H1 (cell line): ENCODE data around the gene PFDN1. TPM values are rescaled to one million over a fixed set of nuclear protein-coding genes. Genes with fewer than 3 reads are reported as not detected.

Experiments
- CTCF ChIA-PET: fragments of 300-600 bp; sonication (Branson Sonifier 250); formaldehyde crosslinking; loops from one replicate; lab custom pipeline; 2021; ENCODE audit not compliant: partially characterized antibody; lab: Charles Lee
- POLR2A ChIA-PET: fragments of 300-600 bp; sonication (Branson Sonifier 250); formaldehyde crosslinking; loops from one replicate; lab custom pipeline; 2021; ENCODE audit warnings: inconsistent platforms; ENCODE audit not compliant: partially characterized antibody; lab: Charles Lee
- DNase-seq, 2 experiments: peaks; one replicate each; pipeline versions ENCODE4 v3.0.0 to v3.0.0-alpha.2; 2010 to 2022; ENCODE audit warnings: low spot score in 2 of 2, low read depth in 1 of 2, mixed read lengths in 1 of 2
- FAIRE-seq: peaks from 2 replicates; lab custom pipeline; 2011; peaks lifted over from hg19 to GRCh38; lab: Jason Lieb, UNC
- H2AFZ ChIP-seq: 2 replicates; pipeline ENCODE4 v1.8.1; 2012; ENCODE audit warnings: low read length, inconsistent platforms
- H2AK5ac ChIP-seq: 2 replicates; pipeline ENCODE4 v1.6.1; 2013; ENCODE audit warnings: low read depth, low read length
- H2BK120ac ChIP-seq: replicated peaks from 2 replicates; pipeline ENCODE3; 2013; ENCODE audit warnings: low read depth, low read length, inconsistent platforms
- H2BK12ac ChIP-seq: 2 replicates; pipeline ENCODE4 v1.6.1; 2013; ENCODE audit warnings: low read depth, low read length
- H2BK15ac ChIP-seq: 2 replicates; pipeline ENCODE4 v1.6.1; 2013; ENCODE audit warnings: low read length
- H2BK20ac ChIP-seq: 2 replicates; pipeline ENCODE4 v1.6.1; 2013; ENCODE audit warnings: low read length
- H2BK5ac ChIP-seq: 2 replicates; pipeline ENCODE4 v1.6.1; 2013; ENCODE audit warnings: low read depth, low read length
- H3K14ac ChIP-seq: 2 replicates; pipeline ENCODE4 v1.6.1; 2013; ENCODE audit warnings: inconsistent platforms; ENCODE audit not compliant: insufficient read length
- H3K18ac ChIP-seq: 2 replicates; pipeline ENCODE4 v1.6.1; 2013; ENCODE audit warnings: low read length; ENCODE audit errors: extremely low read depth
- H3K23ac ChIP-seq: 2 replicates; pipeline ENCODE4 v1.6.1; 2013; ENCODE audit warnings: inconsistent platforms; ENCODE audit not compliant: insufficient read length
- H3K23me2 ChIP-seq: 2 replicates; pipeline ENCODE4 v1.6.1; 2013; ENCODE audit warnings: low read depth, low read length
- H3K27ac ChIP-seq: 2 replicates; pipeline ENCODE4 v1.6.1; 2011; ENCODE audit warnings: low read depth, low read length, inconsistent platforms
- H3K27me3 ChIP-seq, 4 experiments: replicated peaks in 1 of 4; 1 replicate in 1 of 4; 2 replicates in 3 of 4; pipeline versions ENCODE4 v1.6.1 to v1.8.1; 2011 to 2013; ENCODE audit warnings: low read length in 3 of 4, mild to moderate bottlenecking in 3 of 4, inconsistent platforms in 2 of 4, mixed read lengths in 2 of 4, moderate library complexity in 1 of 4; ENCODE audit not compliant: control insufficient read depth in 3 of 4, insufficient read depth in 3 of 4; ENCODE audit errors: extremely low read depth in 1 of 4
- H3K36me3 ChIP-seq, 4 experiments: 2 replicates each; pipeline versions ENCODE4 v1.6.1 to v1.8.1; 2011 to 2013; ENCODE audit warnings: mild to moderate bottlenecking in 4 of 4, low read length in 3 of 4, moderate library complexity in 2 of 4, control low read depth in 1 of 4, inconsistent platforms in 1 of 4; ENCODE audit not compliant: insufficient read depth in 4 of 4, control insufficient read depth in 2 of 4
- H3K4ac ChIP-seq: replicated peaks from 2 replicates; pipeline ENCODE3; 2013; ENCODE audit warnings: low read length, low read depth, mixed read lengths, inconsistent platforms; ENCODE audit not compliant: insufficient read length
- H3K4me1 ChIP-seq, 4 experiments: replicated peaks in 1 of 4; 1 replicate in 1 of 4; 2 replicates in 3 of 4; pipeline versions ENCODE4 v1.6.1 to v1.8.1; 2011 to 2013; ENCODE audit warnings: low read length in 3 of 4, inconsistent platforms in 2 of 4, mixed read lengths in 1 of 4; ENCODE audit not compliant: insufficient read depth in 4 of 4, control insufficient read depth in 3 of 4
- H3K4me2 ChIP-seq, 2 experiments: 2 replicates each; pipeline versions ENCODE4 v1.6.1 to v1.8.1; 2011 to 2013; ENCODE audit warnings: low read depth in 2 of 2, low read length in 2 of 2, control low read depth in 1 of 2, inconsistent platforms in 1 of 2, mild to moderate bottlenecking in 1 of 2; ENCODE audit not compliant: insufficient read depth in 1 of 2
- H3K4me3 ChIP-seq, 4 experiments: fragments of 200-600, 300-600 bp in 1 of 4; sonication (generic), shearing (Covaris generic), sonication (Bioruptor Twin) in 1 of 4; 2 replicates each; pipeline versions ENCODE4 v1.5.1 to v1.8.1; 2011 to 2016; ENCODE audit warnings: low read length in 4 of 4, low read depth in 3 of 4, control low read depth in 2 of 4, inconsistent platforms in 2 of 4, mild to moderate bottlenecking in 2 of 4, mixed read lengths in 1 of 4, moderate library complexity in 1 of 4; ENCODE audit not compliant: insufficient read depth in 2 of 4; ENCODE audit errors: extremely low read depth in 1 of 4
- H3K56ac ChIP-seq: replicated peaks from 2 replicates; pipeline ENCODE3; 2013; ENCODE audit warnings: low read depth, mild to moderate bottlenecking, mixed read lengths, low read length, inconsistent platforms; ENCODE audit not compliant: insufficient read length
- H3K79me1 ChIP-seq: 2 replicates; pipeline ENCODE4 v1.6.1; 2013; ENCODE audit warnings: low read depth, low read length, control low read depth
- H3K79me2 ChIP-seq, 2 experiments: 2 replicates each; pipeline versions ENCODE4 v1.6.1 to v1.8.1; 2012 to 2013; ENCODE audit warnings: low read length in 2 of 2, mild to moderate bottlenecking in 2 of 2, inconsistent platforms in 1 of 2; ENCODE audit not compliant: insufficient read depth in 2 of 2, control insufficient read depth in 1 of 2
- H3K9ac ChIP-seq, 4 experiments: replicated peaks in 1 of 4; 1 replicate in 1 of 4; 2 replicates in 3 of 4; pipeline versions ENCODE4 v1.6.1 to v1.8.1; 2011 to 2013; ENCODE audit warnings: low read depth in 3 of 4, low read length in 3 of 4, control low read depth in 2 of 4, mild to moderate bottlenecking in 2 of 4, moderate library complexity in 2 of 4, inconsistent platforms in 1 of 4; ENCODE audit errors: extremely low read depth in 1 of 4
- H3K9me3 ChIP-seq, 2 experiments: 2 replicates each; pipeline versions ENCODE4 v1.6.1 to v1.8.1; 2012 to 2013; ENCODE audit warnings: mild to moderate bottlenecking in 2 of 2, moderate library complexity in 2 of 2, control low read depth in 1 of 2, inconsistent platforms in 1 of 2, low read depth in 1 of 2, low read length in 1 of 2, mixed read lengths in 1 of 2; ENCODE audit not compliant: insufficient read depth in 2 of 2
- H4K20me1 ChIP-seq, 2 experiments: replicated peaks in 1 of 2; 2 replicates each; pipeline versions ENCODE3 to v1.8.1; 2011 to 2013; ENCODE audit warnings: inconsistent platforms in 2 of 2, low read length in 2 of 2, mild to moderate bottlenecking in 1 of 2; ENCODE audit not compliant: insufficient read depth in 2 of 2, control insufficient read depth in 1 of 2
- H4K5ac ChIP-seq: 2 replicates; pipeline ENCODE4 v1.6.1; 2013; ENCODE audit warnings: low read length, low read depth, mixed read lengths, inconsistent platforms; ENCODE audit not compliant: insufficient read length
- H4K8ac ChIP-seq: 2 replicates; pipeline ENCODE4 v1.8.0; 2013; ENCODE audit warnings: mild to moderate bottlenecking, moderate library complexity, low read length, inconsistent platforms; ENCODE audit not compliant: insufficient read depth; ENCODE audit errors: extremely low read depth
- H4K91ac ChIP-seq: replicated peaks from 2 replicates; pipeline ENCODE3; 2013; ENCODE audit warnings: low read length, mixed read lengths, inconsistent platforms; ENCODE audit not compliant: insufficient read length
- CTBP2 ChIP-seq: IDR thresholded peaks from 2 replicates; pipeline ENCODE4 v1.7.0; 2011; ENCODE audit warnings: borderline replicate concordance, mild to moderate bottlenecking, moderate library complexity, mixed read lengths, low read length; ENCODE audit not compliant: insufficient read depth, insufficient read length
- CTCF ChIP-seq, 3 experiments: IDR thresholded peaks; 1 replicate in 2 of 3; 2 replicates in 1 of 3; pipeline versions ENCODE4 v1.5.1 to v1.6.1; 2011; ENCODE audit warnings: low read length in 3 of 3, mild to moderate bottlenecking in 3 of 3, inconsistent platforms in 2 of 3, low read depth in 1 of 3, moderate library complexity in 1 of 3; ENCODE audit not compliant: insufficient read depth in 1 of 3; ENCODE audit errors: control extremely low read depth in 1 of 3
- EGR1 ChIP-seq: IDR thresholded peaks from 2 replicates; pipeline ENCODE4 v1.6.1; 2011; ENCODE audit warnings: low read depth, low read length, borderline replicate concordance
- JUND ChIP-seq: IDR thresholded peaks from 2 replicates; pipeline ENCODE4 v1.6.1; 2011; ENCODE audit warnings: mild to moderate bottlenecking, improper control_type of control experiment, low read length
- KDM4A ChIP-seq: IDR thresholded peaks from one replicate; pipeline ENCODE4 v1.7.1; 2012; ENCODE audit warnings: low read depth, mild to moderate bottlenecking, moderate library complexity, low read length, inconsistent platforms; ENCODE audit not compliant: severe bottlenecking
- MAFK ChIP-seq: IDR thresholded peaks from 2 replicates; pipeline ENCODE4 v1.6.1; 2012; ENCODE audit warnings: low read depth, mild to moderate bottlenecking, improper control_type of control experiment, low read length
- POLR2A ChIP-seq, 2 experiments: IDR thresholded peaks; 1 replicate in 1 of 2; 2 replicates in 1 of 2; pipeline ENCODE4 v1.6.1; 2011; ENCODE audit warnings: low read depth in 2 of 2, low read length in 2 of 2, mild to moderate bottlenecking in 2 of 2; ENCODE audit errors: control extremely low read depth in 1 of 2
- SP1 ChIP-seq: IDR thresholded peaks from 2 replicates; pipeline ENCODE4 v1.6.1; 2011; ENCODE audit warnings: low read depth, low read length
- TEAD4 ChIP-seq: IDR thresholded peaks from 2 replicates; pipeline ENCODE4 v1.6.1; 2012; ENCODE audit warnings: low read depth, low read length, inconsistent platforms, mixed read lengths
- WGBS, 2 experiments: shearing (Covaris generic) in 1 of 2; methylation state at CpG; one replicate each; pipeline versions ENCODE4 v1.1.6 to v1.1.7; 2013 to 2015; ENCODE audit warnings: low lambda C conversion rate in 2 of 2, mixed read lengths in 2 of 2, inconsistent platforms in 1 of 2, low coverage in 1 of 2, missing lambda C conversion rate in 1 of 2; ENCODE audit not compliant: insufficient replicate concordance in 2 of 2, insufficient coverage in 1 of 2, insufficient read length in 1 of 2; ENCODE audit errors: extremely low coverage in 1 of 2, missing lambda C conversion rate in 1 of 2; 5-methylcytosine and 5-hydroxymethylcytosine counted together
- polyA plus RNA-seq, 7 experiments: library from polyadenylated mRNA; depleted of rRNA in 3 of 7; stranded (reverse) in 5 of 7; unstranded in 2 of 7; fragments of >200 nt in 5 of 7; fragments of 200-250 nt in 2 of 7; gene quantifications; 1 replicate in 5 of 7; 2 replicates in 1 of 7; 4 replicates in 1 of 7; pipeline versions ENCODE4 v1.2.1 to v1.2.3, GENCODE V29; 2011 to 2013; ENCODE audit warnings: missing spikeins in 2 of 7, mixed read lengths in 2 of 7
- total RNA-seq: library from RNA; stranded (reverse); fragmentation: NEBNext Ultra II Directional; extraction: Animal tissue kit (Norgen Biotek cat#: 25700); gene quantifications from 2 replicates; pipeline ENCODE4 v1.2.1, GENCODE V29; 2021
- TF ChIP-seq, protein P1 (sequence below): IDR thresholded peaks from 2 replicates; pipeline ENCODE4 v1.6.1; 2012; ENCODE audit warnings: low read length, inconsistent platforms

The PFDN1 gene
- total and polyA plus RNA-seq, 2 of the 8 experiments (the other 6 are each of a cell fraction or from before 2014, with no cell fraction given), result 53.0 to 89.6 TPM

DNA sequence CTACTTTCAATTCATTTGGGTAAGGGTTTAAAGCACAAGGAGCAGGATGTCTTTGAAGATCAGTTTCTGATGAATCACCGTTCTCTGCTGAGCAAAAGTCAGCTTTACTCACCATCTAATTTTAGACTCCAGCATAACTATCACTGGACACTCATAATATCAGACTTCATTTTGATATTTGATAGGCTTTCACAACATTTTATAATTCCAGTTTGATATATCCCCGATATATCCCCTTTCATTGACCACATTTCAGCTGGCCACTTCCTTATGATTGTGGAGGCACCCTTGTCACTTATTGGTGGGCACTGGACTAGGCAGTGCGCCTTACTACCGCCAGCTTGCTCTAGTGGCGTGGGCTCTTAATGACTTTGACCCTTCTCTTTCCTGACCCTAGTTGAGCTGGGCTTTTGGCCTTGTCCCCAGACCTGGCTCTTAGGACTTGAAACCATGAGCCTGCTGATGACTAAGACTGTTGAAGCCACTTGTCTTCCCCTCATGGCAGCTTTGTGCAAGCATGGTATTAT is 81.1 kb downstream of the PFDN1 start:
- Histone ChIP-seq H3K79me2 (no peaks in the 10 kb centered on the region), H2BK120ac (no peak overlapping the region), H3K23me2 (no peaks in the 10 kb centered on the region), H4K20me1 (no peaks in the 10 kb centered on the region), H3K56ac (no peak overlapping the region), H3K4me2 (no peak overlapping the region), H3K27me3 (no peaks in the 10 kb centered on the region), H2AK5ac (no peak overlapping the region), H3K4ac (no peak overlapping the region), H3K23ac (no peak overlapping the region), H3K27ac (no peak overlapping the region), H3K14ac (no peak overlapping the region), H2AFZ (no peak overlapping the region), H2BK12ac (no peak overlapping the region), H2BK5ac (no peak overlapping the region), H2BK20ac (no peak overlapping the region), H3K4me3 (no peak overlapping the region), H3K79me1 (no peaks in the 10 kb centered on the region), H4K91ac (no peak overlapping the region), H3K18ac (no peak overlapping the region), H3K9ac (no peak overlapping the region), H2BK15ac (no peak overlapping the region), H4K5ac (no peak overlapping the region), H4K8ac (no peak overlapping the region), H3K36me3 (no peaks in the 10 kb centered on the region), H3K4me1 (peaks cover 0 to 4% (median 0%) of the 10 kb centered on the region in 4 experiments; a peak in 1 of 7 replicates), H3K9me3 (no peaks in the 10 kb centered on the region)
- CTCF ChIA-PET, result interaction anchor here (0.6 to 1.5 kb wide), 6 partner anchors 9 to 131 kb away, joined by 3 read pairs; no protein-coding TSS in a partner anchor
- POLR2A ChIA-PET, result no interaction called here
- DNase-seq (no peak), FAIRE-seq (no peak)
- 84% methylated on average over 5 of the region's 5 CpGs; no CpG with 5 or more reads in 1 of the 2 experiments for WGBS, 2 experiments
- TF ChIP-seq POLR2A (IDR thresholded peaks at IDR 0.05; ENCODE audit: control extremely low read depth in 1 of 2, low read depth in 2 of 2, low read length in 2 of 2) (no peak), CTBP2 (no peak), KDM4A (no peak), SP1 (no peak), CTCF (IDR thresholded peaks at IDR 0.05; ENCODE audit: control extremely low read depth in 1 of 3, insufficient read depth in 1 of 3, low read depth in 1 of 3, low read length in 3 of 3) (no peak), EGR1 (no peak), JUND (no peak), TEAD4 (no peak), MAFK (no peak)
- TF ChIP-seq, protein P1, sequence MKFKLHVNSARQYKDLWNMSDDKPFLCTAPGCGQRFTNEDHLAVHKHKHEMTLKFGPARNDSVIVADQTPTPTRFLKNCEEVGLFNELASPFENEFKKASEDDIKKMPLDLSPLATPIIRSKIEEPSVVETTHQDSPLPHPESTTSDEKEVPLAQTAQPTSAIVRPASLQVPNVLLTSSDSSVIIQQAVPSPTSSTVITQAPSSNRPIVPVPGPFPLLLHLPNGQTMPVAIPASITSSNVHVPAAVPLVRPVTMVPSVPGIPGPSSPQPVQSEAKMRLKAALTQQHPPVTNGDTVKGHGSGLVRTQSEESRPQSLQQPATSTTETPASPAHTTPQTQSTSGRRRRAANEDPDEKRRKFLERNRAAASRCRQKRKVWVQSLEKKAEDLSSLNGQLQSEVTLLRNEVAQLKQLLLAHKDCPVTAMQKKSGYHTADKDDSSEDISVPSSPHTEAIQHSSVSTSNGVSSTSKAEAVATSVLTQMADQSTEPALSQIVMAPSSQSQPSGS, result no peak
